Body of pancreas (tissue), 4 donors: ENCODE data around the gene FPR1. TPM values are rescaled to one million over a fixed set of nuclear protein-coding genes. Genes with fewer than 3 reads are reported as not detected.

Source experiments
- ATAC-seq: fragments of 150-250 bp; one replicate; pipeline ENCODE4 v1.9.1; 2016
- DNase-seq, 4 donors: peaks; one replicate each; pipeline ENCODE4 v3.0.0-alpha.2; 2019
- H3K27ac ChIP-seq, 4 donors: fragments of 200-600 bp; sonication (generic); 1 replicate in 3 of 4; 2 replicates in 1 of 4; pipeline versions ENCODE4 v1.5.1 to v1.6.1; 2016 to 2019; ENCODE audit warnings: mild to moderate bottlenecking in 1 of 4, mixed read lengths in 1 of 4, moderate library complexity in 1 of 4
- H3K27me3 ChIP-seq, 2 donors: fragments of 200-600 bp; sonication (generic); one replicate each; pipeline ENCODE4 v1.6.0; 2016; ENCODE audit warnings: mild to moderate bottlenecking in 1 of 2
- H3K36me3 ChIP-seq, 2 donors: fragments of 200-600 bp; sonication (generic); replicated peaks in 1 of 2; 2 replicates each; pipeline ENCODE4 v1.5.1; 2016; ENCODE audit warnings: low read depth in 2 of 2; ENCODE audit not compliant: insufficient read depth in 1 of 2
- H3K4me1 ChIP-seq: fragments of 200-600 bp; sonication (generic); one replicate; pipeline ENCODE4 v1.6.0; 2016
- H3K4me3 ChIP-seq, 2 donors: fragments of 200-600 bp; sonication (generic); 1 replicate in 1 of 2; 2 replicates in 1 of 2; pipeline ENCODE4 v1.5.1; 2016 to 2019
- H3K9me3 ChIP-seq, 3 donors: fragments of 200-600 bp; sonication (generic); 1 replicate in 2 of 3; 2 replicates in 1 of 3; pipeline ENCODE4 v1.5.1; 2016
- CTCF ChIP-seq, 7 experiments: fragments of 450-650 bp in 4 of 7; fragments of 200-600 bp in 3 of 7; sonication (generic) in 3 of 7; IDR thresholded peaks; one replicate each; pipeline ENCODE4 v1.5.1; 2016 to 2019; ENCODE audit warnings: antibody characterized with exemption in 7 of 7
- POLR2A ChIP-seq, 3 donors: fragments of 450-650 bp; IDR thresholded peaks; one replicate each; pipeline ENCODE4 v1.6.1; 2016; ENCODE audit warnings: antibody characterized with exemption in 3 of 3, mild to moderate bottlenecking in 2 of 3
- WGBS, 2 donors: methylation state at CpG; one replicate each; pipeline ENCODE4 v1.1.5; 2017; 5-methylcytosine and 5-hydroxymethylcytosine counted together
- intact Hi-C: fragments of 100-400 bp; cut with DNase I; formaldehyde crosslinking; loops from one replicate; pipeline ENCODE4 v1.15.1; 2023
- total RNA-seq, 2 donors: library from RNA; depleted of rRNA; stranded (reverse); fragments of >200 nt; gene quantifications; one replicate each; pipeline ENCODE4 v1.1.0, GENCODE V29; 2016

The FPR1 gene
- total RNA-seq, 2 donors from 2014 or later = 4.7 TPM; not detected in 1

GRCh38 chr19:51784109-51784785 is 32.6 kb upstream of the FPR1 start:
- no peak for TF ChIP-seq CTCF (IDR thresholded peaks at IDR 0.05)
- TF ChIP-seq POLR2A (IDR thresholded peaks at IDR 0.05) = no peak
- Histone ChIP-seq H3K27ac (peak overlapping the region in 1 of 4 donors; percentile 57), H3K27me3 (no peaks in the 10 kb centered on the region), H3K4me3 (no peak overlapping the region), H3K9me3 (no peaks in the 10 kb centered on the region), H3K36me3 (no peaks in the 10 kb centered on the region), H3K4me1 (no peaks in the 10 kb centered on the region)
- no peak for DNase-seq
- WGBS, 2 donors = 41 to 44% methylated on average over 6 of the region's 6 CpGs
- intact Hi-C loops = no loop called here
- ATAC-seq = no peak

DNA sequence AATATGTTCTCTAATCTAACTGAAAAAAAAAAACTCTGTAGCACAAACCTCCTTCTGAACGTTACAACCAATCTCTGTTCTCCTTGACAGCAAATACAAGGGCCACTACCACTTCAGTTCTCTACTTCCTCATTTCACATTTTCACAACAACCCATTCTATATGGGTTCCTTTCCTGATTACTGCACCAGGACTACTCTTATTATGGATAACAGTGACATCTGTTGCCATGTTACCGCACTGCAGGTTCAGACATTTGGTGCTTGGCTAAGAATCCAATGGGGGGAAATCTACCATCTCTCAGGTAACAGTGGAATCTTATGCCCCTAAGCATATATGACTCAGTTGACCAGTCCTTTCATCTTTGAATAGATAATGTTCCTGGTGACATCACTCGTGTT is 31.7 kb upstream of the FPR1 start:
- TF ChIP-seq POLR2A (IDR thresholded peaks at IDR 0.05) = no peak
- TF ChIP-seq CTCF (IDR thresholded peaks at IDR 0.05) = no peak
- ATAC-seq (no peak), DNase-seq (no peak)
- H3K36me3 ChIP-seq = no peaks in the 10 kb centered on the region
- no peak overlapping the region for H3K4me3 ChIP-seq
- 21 to 24% methylated on average over 3 of the region's 3 CpGs for WGBS, 2 donors
- intact Hi-C loops = no loop called here
- H3K27ac ChIP-seq = no peak overlapping the region
- H3K27me3 ChIP-seq = no peaks in the 10 kb centered on the region
- no peaks in the 10 kb centered on the region for H3K4me1 ChIP-seq
- no peaks in the 10 kb centered on the region for H3K9me3 ChIP-seq

DNA sequence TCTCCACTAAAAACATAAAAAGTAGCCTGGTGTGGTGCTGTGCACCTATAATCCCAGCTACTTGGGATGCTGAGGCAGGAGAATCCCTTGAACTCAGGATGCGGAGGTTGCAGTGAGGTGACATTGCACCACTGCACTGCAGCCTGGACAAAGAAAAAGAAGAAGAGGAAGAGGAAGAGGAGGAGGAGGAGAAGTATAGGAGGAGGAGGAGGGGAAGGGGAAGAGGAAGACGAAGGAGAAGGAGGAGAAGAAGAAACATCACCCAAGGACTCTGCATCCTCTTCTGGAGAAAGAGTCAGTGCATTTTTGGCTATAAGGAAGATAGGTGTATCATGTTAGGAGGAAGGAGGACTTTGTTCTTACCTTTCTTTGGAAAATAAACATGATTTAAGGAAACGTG is 30.3 kb upstream of the FPR1 start:
- 28 to 31% methylated on average over 3 of the region's 3 CpGs for WGBS, 2 donors
- no peaks in the 10 kb centered on the region for H3K9me3 ChIP-seq
- H3K4me1 ChIP-seq = no peaks in the 10 kb centered on the region
- ATAC-seq = no peak
- intact Hi-C loops = no loop called here
- no peak for DNase-seq
- H3K27me3 ChIP-seq = no peaks in the 10 kb centered on the region
- TF ChIP-seq POLR2A (IDR thresholded peaks at IDR 0.05) = no peak
- TF ChIP-seq CTCF (IDR thresholded peaks at IDR 0.05) = no peak
- no peaks in the 10 kb centered on the region for H3K36me3 ChIP-seq
- H3K4me3 ChIP-seq = no peak overlapping the region
- H3K27ac ChIP-seq = no peak overlapping the region

DNA sequence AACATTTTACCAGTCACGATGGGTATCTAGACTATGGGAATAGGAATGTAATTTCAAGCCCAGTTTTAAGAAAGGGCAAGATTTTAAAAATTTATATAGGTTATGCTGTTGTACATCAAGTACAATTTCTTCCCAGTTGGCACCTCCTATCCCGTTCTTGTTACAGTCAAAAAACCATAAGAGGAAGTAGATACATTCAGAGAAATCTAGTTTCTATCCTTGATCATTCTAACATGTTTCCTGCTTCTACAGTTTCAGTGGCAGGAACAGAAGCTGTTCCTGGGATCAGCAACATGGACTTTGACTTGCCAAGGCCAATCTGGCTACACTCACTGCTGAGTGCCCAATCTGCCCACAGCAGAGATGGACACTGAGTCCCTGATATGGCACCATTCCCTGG is 28.6 kb upstream of the FPR1 start:
- Histone ChIP-seq H3K4me3 (no peak overlapping the region), H3K9me3 (no peaks in the 10 kb centered on the region), H3K36me3 (no peaks in the 10 kb centered on the region), H3K4me1 (no peaks in the 10 kb centered on the region), H3K27me3 (no peaks in the 10 kb centered on the region), H3K27ac (no peak overlapping the region)
- 23 to 31% methylated on average over 2 of the region's 2 CpGs for WGBS, 2 donors
- intact Hi-C loops = no loop called here
- no peak for DNase-seq
- TF ChIP-seq POLR2A (IDR thresholded peaks at IDR 0.05) = no peak
- no peak for TF ChIP-seq CTCF (IDR thresholded peaks at IDR 0.05)
- ATAC-seq = no peak

- DNase-seq = no peak
- Histone ChIP-seq H3K27me3 (no peaks in the 10 kb centered on the region), H3K27ac (no peak overlapping the region), H3K9me3 (no peaks in the 10 kb centered on the region), H3K4me1 (no peaks in the 10 kb centered on the region), H3K36me3 (no peaks in the 10 kb centered on the region), H3K4me3 (no peak overlapping the region)
- ATAC-seq = no peak
- intact Hi-C loops = no loop called here
- 36 to 37% methylated on average over 2 of the region's 2 CpGs for WGBS, 2 donors
- no peak for TF ChIP-seq POLR2A (IDR thresholded peaks at IDR 0.05)
- TF ChIP-seq CTCF (IDR thresholded peaks at IDR 0.05) = no peak
Measured at GRCh38 chr19:51779703-51780102, 28.0 kb upstream of the FPR1 start.
